Cardiac septum (tissue), 1 donor: ENCODE results near the gene CDH8. TPM values are rescaled to one million over a fixed set of nuclear protein-coding genes. Genes with fewer than 3 reads are reported as not detected.
"Not testable (repeated sequence)": the region's sequence is repeated elsewhere in the genome, so short reads cannot be mapped to it uniquely, and the experiment has no call there.

ENCODE experiments used
- DNase-seq: peaks from one replicate; pipeline ENCODE4 v3.0.0-alpha.2; 2020; ENCODE audit warnings: low spot score
- intact Hi-C: fragments of 100-400 bp; cut with DNase I; formaldehyde crosslinking; loops from one replicate; pipeline ENCODE4 v1.14.0; 2022
- total RNA-seq: library from RNA; stranded (reverse); fragmentation: NEBNext Ultra II Directional; extraction: Animal tissue kit (Norgen Biotek cat#: 25700); gene quantifications from one replicate; pipeline ENCODE4 v1.2.1, GENCODE V29; 2021
- donor health status: DM: no; HTN: no; CAD: no.

CDH8 gene
- total RNA-seq, 1 donor from 2014 or later, result 0.38 TPM

DNA sequence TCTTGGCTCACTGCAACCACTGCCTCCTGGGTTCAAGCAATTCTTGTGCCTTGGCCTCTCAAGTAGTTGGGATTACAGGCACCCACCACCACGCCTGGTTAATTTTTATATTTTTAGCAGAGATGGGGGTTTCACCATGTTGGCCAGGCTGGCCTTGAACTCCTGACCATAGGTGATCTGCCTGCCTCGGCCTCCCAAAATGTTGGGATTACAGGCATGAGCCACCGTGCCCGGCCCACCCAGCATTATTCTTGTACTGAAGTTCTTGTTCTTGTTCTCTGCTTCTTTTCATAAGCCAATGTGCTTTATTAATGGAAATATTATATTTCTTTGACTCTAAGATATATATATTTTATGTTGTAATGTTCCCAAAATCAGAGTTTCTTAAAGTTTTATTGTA is 336.6 kb downstream of the CDH8 start:
- intact Hi-C loops, DNase-seq: not testable (repeated sequence)

DNA sequence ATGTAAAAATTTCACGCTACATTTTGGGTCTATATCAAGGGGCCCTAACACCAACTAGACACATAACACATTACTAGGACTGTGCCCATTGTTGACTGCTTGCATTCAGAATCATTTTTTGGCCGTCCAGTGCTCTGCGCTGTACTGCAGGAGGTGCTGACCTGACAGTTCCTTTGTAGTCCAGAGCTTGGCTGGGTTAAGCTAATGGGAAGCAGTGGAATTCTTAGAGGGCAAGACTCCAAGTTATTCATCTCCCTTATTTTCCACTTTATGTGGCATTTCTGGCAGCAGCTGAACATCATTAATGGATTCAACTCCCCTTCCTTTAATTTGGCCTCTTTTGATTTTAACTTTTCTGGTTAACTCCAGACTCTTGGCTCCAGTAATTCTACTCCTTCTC is 351.7 kb downstream of the CDH8 start:
- intact Hi-C loops, result no loop called here
- no peak for DNase-seq

DNA sequence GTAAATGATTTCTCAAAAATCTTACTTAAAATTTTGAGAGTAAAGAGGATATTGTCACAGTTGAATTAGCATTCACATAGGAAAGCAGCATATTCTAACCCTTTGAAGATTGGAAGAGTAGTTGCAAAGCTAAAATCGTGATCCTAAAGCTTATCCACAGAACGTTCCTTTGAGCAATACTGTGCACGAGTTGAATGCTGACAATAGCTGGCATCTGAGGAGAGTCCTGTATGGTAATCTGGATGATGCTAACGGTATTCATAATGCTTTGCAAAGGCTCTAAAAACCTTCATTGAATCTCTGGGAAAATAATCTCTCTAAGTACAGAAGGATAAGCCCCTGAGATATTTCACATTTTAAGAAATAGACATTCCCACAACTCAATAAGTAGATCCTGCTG is 354.6 kb downstream of the CDH8 start:
- intact Hi-C loops, result no loop called here
- DNase-seq, result no peak

DNA sequence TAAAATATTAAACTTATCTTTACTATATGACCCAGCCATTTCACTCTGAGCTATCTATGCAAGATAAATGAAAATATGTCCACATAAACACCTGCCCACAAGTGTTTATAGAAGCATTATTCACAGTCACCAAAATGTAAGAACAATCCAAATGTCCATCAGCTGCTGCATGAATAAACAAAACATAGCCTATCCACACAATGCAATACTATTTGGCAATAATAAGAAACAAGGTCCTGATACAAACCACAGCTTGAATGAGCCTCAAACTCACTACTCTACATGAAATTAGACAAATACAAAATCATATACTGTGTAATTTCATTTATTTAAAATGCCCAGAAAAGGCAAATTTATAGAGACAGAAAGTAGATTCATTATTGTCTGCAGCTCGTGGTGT is 355.1 kb downstream of the CDH8 start:
- intact Hi-C loops, result no loop called here
- DNase-seq, result no peak

DNA sequence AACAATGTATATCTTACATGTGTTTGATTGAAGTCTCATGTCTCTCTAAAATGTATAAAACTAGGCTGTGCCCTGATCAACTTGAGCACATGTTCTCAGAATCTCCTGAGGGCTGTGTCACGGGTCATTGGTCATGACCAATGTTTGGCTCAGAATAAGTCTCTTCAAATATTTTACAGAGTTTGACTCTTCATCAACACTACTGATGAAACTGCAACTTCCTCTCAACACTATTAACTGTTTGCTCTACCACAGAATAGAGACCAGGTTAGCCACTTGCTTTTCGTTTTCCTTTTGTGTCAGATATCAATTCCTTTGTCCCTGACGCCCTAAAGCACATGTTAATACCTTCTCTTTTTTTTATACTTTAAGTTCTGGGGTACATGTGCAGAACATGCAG is 358.1 kb downstream of the CDH8 start:
- intact Hi-C loops, result no loop called here
- DNase-seq, result no peak

DNA sequence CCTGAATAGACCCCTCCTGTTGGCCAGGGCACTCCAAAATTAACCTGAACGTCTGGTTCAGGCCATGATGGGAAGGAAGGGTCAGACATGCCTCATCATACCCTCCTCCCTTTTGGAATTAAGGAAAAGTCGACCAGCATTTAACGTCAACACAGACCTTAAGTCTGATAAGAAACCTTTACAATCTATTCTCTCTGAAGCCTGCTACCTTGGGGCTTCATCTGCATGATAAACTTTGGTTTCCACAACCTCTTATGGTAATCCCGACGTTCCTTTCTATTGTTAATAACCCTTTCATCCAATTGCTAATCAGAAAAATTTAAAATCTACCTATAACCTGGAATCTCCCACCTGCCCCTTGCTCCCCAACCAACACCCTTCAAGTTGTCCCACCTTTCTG is 358.5 kb downstream of the CDH8 start:
- intact Hi-C loops, result no loop called here
- DNase-seq, result no peak

DNA sequence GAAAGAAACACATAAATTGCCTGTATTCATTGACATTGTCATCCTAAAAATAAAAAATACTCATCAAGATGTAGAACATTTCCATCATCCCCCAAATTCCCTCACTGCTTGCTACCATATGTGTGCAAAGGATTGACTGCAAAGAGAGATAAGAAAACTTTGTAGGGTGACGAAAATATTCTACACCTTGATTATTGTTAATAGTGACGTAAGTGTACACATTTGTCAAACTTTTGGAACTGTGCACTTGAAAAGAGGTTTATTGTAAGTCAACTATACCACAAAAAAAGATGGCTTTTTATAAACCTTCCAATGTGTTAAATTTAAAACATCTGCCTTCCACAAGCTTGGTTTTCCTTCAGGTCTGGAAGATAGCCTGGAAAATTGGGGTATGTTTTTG is 359.5 kb downstream of the CDH8 start:
- no peak for DNase-seq
- intact Hi-C loops, result no loop called here

DNA sequence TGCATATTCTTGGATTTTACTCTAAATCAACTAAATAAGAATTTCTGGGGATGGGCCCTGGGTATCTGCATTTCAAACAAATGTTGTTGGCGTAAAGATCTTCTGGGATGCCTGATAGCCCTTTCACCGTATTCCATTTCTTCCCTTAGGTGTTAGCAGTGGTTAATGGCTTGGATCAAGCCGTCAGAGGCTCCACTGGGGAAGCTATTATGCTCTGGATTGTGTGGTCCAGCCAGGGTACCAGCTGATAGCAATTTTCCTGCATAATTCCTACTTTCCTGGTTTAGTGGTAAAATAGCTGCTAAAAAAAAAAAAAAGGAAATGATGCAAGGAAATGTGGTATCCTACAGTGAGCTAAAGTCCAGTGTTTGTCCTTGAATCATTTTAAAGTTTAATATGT is 365.1 kb downstream of the CDH8 start:
- intact Hi-C loops, result no loop called here
- no peak for DNase-seq

DNA sequence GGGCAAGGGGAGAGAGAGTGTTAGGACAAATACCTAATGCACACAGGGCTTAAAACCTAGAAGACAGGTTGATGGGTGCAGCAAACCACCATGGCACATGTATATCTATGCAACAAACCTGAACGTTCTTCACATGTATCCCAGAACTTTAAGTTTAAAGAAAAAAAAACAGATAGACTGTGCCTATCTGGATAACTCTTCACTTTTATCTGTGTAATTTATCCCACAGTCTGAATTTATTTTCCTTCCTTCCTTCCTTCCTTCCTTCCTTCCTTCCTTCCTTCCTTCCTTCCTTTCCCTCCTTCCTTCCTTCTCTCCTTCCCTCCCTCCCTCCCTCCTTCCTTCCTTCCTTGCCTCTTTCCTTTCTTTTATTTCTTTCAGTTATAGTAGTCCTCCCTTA is 370.7 kb downstream of the CDH8 start:
- intact Hi-C loops, result no loop called here

DNA sequence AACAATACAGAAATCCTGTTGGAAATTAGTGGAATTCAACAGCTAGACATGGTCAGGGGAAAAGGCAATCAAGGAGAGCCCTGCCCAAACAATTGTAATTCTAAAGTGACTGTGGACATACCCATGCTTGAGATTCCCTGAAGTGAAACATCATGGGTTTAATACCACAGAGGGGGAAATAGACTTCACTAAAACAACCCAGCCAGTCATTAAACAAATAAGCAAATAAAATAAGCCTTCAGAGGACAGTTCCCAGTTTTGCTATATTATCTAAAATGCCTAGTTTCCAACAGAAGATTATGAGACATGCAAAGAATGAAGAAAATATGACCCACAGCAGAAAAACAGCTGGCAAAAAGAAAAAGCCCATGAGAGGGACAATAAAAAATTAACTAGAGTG is 376.3 kb downstream of the CDH8 start:
- intact Hi-C loops, result no loop called here
- DNase-seq, result no peak

More for the DNA sequence above, 370.7 kb downstream of the CDH8 start:
- DNase-seq, result no peak

DNA sequence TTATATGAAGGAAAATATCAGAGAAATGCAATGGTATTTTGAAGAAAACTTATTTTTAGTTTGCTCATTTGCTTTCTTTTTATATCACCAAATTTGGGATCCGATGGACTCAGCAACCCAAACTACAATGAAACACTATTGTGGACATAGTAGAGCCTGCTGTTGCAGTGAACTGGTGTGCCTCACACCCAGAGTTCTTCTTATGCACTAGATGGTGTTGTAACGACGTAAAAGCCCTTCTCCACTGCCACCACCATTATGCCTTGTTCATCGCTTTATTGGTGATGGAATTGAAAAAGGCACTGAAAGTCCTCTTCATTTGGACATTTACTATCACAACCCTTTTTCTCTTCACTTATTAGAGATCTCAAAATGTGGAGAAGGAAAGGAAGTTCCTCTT is 381.3 kb downstream of the CDH8 start:
- DNase-seq, result no peak
- intact Hi-C loops, result no loop called here

DNA sequence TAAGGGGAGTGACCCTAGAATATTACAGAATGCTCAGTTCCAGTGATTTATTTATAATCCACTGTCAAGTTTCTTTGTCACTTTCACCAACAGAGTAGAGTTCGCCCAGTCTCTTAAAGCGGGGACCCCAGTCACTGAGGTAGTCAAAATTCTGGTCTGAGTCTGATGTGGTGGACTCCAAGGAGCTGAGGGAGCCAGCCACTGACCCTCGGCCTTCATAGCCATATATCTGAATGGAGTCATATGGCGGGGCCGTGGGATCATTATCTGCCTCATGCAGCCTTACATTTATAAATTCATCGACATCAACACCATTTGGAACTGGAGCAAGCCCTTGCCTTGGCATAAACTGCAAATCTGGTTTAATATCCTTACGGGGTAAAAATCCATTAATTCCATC is 382.7 kb downstream of the CDH8 start:
- intact Hi-C loops, result no loop called here
- DNase-seq, result no peak

DNA sequence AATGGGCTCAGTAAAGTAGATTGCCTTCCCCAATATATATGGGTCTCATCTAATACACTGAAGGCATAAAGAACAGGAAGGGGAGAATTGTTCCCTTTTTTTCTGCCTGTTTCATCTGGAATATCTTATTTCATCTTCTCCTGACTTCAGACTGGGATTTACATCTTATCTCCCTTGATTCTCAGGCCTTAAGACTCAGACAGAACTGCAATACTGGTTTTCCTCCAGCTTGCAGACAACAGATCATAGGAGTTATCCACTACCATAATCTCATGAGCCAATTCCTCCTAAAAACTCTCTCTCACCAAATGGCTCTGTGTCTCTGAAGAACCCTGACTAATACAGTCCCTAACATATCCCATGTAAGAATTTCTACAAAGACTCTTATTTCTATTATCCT is 390.7 kb downstream of the CDH8 start:
- no peak for DNase-seq
- intact Hi-C loops, result no loop called here

DNA sequence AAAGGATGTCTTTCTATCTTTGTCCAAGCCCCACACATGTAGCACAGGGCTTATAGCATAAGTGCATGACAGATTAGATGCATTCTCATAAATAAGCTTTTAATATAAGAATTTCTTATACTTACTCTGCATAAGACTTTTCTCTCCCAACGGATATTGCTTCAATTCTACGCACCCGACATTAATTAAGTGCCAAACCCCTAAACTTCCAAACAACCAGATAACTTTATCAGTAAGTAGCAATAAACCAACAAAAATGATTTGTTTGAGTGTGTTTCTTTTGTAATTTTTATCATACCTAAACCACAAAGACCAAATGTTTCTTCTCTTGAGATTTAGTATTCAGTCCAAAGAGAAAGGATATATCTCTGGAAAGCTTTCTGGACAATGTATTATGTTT is 391.5 kb downstream of the CDH8 start:
- intact Hi-C loops, result no loop called here
- DNase-seq, result no peak

DNA sequence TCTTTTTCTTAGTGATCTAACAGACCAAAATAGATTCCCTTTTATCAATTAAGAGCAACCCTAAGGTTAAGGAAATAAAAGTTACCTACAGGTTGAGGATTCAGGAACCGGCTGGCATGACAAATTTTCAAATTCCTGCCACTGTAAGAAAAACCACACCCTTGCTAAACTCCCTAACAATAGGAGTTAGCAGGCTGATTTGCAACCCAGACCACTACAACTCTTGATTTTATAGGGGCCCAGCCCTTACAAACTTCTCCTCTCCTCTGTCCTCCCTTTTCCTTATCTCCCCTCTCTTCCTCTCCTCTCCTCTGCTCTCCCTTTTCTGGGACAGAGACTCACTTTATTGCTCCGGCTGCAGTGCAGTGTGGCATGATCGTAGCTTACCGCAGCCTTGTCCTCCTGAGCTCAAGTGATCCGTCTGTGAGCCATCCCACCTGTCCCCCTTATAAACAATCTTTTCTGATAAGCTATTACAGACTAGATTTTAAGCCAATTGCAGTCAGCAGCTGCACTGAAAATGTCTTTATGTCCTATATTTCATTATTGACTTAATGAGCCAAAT is 418.9 kb downstream of the CDH8 start:
- DNase-seq, result no peak
- intact Hi-C loops, result no loop called here

DNA sequence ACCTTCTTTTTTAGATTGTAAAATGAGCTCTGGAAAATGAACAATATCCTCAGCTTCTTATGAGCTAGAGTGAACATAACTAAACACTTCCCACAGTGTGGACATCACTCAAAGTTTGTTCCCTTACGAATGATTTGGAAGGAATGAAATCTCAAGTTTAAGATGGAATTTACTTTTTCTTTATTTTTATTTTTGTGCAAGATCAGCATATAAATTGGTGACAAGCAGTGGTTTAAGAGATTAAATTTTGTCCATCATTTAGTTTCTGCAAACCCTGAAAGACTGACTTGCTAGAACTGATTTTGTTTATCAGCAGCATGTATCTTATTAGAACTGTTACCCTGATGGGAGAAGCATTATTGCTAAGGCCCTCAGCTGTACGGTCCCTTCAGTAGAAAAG is 420.1 kb downstream of the CDH8 start:
- no peak for DNase-seq
- intact Hi-C loops, result no loop called here

DNA sequence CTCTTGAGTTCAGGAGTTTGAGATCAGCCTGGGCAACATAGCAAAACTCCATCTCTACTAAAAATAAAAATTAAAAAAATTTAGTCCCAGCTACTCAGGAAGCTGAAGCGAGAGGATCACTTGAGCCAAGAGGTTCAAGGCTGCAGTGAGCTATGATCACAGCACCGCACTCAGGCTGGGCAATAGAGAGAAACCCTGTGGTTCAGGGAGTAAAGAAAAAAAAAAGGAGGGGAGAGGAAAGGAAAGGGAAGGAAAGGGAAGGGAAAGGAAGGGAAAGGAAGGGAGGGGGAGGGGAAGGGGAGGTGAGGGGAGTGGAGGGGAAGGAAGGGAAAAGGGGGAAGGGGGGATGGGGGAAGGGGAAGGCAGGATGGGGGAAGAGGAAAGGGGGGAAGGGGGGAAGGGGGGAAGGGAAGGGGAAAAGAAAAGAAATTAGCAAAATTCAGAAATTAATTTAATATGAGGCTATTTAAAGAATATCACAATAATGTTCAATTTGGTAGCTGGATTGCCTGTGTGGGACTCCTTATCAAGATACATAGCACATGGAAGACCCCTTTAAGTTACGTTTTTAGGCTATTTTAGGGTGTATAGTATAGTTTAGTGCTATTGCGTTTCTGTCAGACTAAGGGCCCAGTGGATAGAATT is 424.3 kb downstream of the CDH8 start:
- DNase-seq, result no peak
- intact Hi-C loops, result no loop called here

DNA sequence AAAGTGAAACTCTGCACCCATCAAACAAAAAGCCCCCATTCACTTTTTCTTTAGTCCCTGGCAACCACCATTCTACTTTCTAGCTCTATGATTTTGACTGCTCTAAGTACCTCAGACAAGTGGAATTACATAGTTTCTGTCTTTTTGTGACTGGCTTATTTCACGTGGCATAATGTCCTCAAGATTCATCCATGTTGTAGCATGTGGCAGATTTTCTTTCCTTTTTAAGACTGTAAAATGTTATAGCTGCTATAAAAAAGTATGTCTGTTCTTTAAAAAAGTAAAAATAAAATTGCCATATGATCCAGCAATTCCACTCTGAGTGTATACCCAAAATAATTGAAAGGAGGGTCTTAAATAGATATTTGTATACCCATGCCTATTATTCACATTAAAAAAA is 429.7 kb downstream of the CDH8 start:
- intact Hi-C loops, result no loop called here
- DNase-seq, result no peak
